HG03521 (cell line): ENCODE results near the gene DNAJB6.

ENCODE experiments used
- ATAC-seq: cut with Tn5 transposase; IDR thresholded peaks from one replicate; pipeline ENCODE4 v1.9.1; 2021; ENCODE audit warnings: mild to moderate bottlenecking, moderate library complexity; ENCODE audit not compliant: unreplicated experiment

Gene DNAJB6

DNA sequence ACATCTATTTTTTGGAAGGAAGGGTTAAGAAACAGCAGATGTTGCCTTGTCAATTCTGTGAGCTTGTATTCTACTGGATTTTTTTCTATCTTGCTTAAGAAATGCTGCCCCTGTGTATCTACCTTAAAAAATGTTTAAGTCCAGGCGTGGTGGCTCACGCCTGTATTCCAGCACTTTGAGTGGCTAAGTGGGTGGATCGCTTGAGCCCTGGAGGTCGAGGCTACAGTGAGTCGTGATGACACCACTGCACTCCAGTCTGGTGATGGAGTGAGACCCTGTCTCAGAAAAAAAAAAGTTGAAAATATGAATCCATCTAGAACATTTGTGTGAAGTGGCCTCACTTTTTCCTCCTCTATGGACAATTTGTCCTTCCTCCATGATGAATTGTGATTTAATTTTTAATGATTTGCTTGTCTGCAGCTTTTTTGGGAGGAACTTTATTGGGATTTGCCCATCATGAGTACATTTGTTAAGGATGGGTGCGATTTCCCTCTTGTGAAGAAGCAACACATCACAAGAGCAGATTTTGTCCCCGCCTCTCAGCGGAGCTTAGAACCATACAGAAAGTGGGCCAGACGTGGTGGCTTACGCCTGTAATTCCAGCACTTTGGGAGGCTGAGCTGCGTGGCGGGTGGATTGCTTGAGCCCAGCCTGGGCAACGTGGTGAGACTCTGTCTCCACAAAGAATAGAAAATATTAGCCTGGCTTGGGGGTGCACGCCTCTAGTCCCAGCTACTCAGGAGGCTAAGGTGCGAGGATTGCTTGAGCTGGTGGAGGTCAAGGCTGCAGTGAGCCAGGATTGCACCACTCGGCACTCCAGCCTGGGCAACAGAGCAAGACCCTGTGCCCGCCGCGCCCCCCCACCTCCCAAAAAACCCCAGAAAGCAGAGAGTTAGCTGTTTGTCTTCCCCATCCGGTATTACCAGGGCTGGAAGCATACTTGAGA, 57.7 kb downstream of the DNAJB6 start:
- no peak for ATAC-seq

DNA sequence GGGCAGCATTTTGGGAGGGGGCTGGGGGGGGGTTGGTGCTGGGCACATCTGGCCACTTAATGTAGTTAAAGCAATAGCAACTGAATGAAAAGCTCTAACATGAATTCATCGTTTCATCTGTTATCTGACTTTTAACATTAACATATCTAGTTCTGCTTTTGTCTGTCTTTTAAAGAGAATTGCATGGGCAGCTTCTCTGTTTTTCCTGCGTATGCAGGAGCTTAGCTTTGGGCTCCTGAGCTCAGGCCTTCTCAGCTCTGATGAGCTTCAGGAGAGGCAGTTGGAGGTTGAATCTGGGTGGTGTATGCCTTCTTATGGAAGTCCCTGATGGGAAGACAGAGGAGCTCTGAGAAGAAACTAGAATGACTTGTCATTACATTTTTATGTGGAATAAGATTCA, 58.4 kb downstream of the DNAJB6 start:
- no peak for ATAC-seq

DNA sequence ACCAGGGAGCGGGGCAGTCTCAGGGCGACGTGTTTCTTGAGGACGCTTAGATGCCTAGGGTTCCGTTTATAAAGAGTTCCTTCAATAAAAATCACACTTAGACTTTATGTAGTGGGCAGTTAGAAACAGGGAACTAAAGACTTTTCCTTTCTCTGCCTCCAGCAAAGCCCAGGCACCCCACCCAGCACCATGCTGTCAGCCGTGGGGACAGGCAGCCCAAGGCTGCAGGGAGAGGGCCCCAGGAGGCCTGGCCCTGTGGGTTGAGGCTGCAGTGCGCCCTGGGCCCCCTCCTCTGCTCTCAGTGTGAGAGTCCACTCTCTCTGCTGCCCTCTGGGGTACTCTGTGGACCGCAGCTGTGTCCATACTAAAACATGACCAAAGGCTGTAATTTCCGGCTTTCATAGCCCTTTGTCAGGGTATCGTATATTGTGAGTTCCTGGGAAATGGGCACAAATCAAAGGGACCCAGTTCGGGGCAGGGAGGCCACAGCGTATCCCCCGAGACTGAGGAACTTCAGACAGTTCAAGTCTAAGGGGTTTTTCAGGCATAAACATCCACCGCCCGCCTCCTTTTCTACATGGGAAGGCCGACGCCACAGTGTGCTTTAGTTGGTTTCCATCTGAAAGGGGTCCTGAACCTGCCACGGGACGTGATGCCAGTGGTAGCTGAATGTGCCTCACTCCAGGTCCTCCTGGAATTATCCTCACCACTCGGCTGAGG, 59.7 kb downstream of the DNAJB6 start:
- no peak for ATAC-seq

DNA sequence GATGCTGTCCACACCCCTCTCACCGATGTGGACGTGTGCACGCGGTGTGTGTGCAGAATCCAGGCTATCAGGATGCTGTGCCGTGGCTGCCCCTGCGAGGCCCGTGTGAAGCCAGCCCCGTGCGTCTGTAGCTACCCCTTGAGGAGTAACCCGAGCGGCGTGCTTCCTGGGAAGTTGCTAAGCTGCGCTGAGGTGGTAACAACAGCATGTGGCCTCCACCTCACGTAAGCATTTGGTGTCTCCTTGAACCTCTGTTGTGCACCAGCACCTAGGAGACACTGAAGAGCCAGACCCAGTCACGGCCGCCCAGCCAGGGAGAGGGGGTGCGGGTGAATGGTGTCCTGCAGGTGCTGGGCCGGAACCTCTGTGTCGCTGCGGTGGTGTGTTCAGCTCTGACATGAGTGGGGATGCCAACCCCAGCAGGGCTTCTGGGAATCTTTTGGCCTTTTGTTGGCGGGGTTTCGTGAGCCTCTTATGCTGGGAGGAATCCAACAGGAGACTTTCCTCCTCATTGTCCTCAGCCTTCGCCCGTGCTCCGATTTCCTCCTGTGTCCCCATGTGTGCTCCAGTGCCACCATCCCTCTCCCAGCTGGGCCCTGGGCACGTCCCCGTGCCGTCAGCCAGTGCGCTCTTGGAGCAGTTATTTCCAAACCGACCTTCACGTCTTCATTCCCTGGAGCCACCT, 60.4 kb downstream of the DNAJB6 start:
- ATAC-seq = no peak

- ATAC-seq = no peak
These were observed 61.2 kb downstream of the DNAJB6 start for GRCh38 chr7:157397731-157398691.

DNA sequence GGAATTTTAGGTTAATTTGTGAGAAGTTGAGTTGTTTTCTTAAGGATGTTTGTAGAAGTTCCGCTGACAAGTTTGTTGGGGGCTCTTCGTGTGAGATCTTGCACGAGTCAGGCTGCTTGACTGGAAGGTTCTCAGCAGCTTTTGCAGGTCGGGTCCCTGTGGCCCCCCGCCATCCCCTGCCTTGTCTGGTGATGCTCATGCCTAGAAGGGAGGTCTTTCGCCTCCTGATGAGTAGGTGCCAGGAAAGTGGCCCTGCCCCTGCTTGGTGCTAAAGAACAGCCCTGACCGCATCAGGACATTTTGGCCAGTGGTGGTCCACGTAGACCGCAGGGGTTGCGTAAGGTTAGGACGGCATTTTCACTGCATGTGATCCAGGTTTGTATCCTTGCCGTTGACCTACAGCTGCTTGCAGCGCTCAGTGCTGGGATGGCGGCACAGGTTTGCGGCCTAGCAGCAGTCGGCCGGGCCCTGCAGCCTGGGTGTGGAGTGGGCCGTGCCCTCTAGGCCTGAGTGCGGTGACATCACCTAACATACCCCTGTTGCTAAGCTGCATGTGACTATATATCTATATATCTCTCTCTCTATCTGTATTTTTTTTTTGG, 62.4 kb downstream of the DNAJB6 start:
- no peak for ATAC-seq

DNA sequence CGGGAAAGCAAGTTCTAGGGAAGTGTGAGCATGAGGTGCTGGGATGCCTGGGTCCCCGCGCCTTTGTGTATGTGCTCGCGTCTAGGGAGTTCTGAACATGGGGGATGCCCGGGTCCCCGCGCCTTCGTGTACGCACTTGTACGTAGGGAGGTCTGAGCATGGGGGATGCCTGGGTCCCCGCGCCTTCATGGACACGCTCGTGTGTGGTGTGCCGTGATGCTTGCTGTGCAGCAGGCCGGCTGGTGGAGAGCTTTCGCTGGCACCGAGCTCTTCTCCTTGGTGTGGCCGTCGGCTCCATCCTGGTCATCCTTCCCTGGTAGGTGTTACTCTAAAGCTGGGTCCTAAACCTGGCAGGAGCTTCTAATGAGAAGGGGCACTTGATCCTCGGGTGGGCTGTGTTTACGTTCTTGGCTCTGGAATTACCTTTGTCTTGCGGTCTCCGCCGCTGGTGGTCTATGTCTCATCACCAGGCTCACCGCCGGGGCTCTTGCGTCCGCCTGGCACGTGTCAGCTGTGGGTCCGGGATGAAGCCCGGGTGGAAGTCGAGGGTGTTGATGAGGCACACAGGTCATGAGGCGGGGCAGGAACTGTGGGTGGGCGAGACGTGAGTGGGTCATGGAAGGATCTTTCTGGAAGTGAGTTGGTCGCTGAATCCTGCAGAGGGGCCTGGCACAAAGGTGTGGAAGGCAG, 63.5 kb downstream of the DNAJB6 start:
- no peak for ATAC-seq

DNA sequence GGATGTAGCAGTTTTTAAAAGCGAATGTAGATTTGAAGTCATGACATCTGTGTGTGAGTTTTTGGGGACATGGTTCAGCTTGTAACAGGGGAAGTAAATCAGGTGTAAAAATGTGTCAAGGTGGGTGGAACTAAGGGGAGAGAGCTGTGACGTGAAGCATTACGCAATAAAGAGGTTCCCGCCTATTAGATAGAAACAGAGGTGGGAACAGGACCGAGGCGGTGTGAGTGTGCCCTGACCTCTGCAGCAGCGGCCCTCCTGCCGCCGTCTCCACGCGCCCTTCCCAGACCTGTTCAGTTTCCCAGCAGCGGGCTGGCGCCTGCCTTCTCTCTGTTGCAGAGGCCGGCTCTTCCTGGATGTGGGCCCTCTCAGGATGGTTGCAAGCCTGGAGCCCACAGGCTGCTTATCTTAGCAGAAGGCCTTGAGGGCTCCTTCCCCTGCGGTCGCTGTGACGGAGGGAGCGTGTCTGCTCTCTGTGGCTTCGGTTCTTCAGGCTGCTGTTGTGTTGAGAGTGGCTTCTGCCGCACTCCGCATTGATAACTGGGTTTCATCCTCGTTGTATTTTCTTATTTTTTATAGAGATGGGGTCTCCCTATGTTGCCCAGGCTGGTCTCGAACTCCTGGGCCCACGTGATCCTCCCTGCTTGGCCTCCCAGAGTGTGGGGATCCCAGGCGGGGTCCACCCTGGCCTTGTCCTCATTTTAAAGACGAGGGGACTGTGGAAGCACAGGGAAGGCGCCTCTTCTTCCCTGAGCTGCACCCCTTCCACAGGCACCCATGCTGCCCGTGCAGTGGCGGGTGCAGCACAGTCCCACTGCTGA, 65.0 kb downstream of the DNAJB6 start:
- no peak for ATAC-seq

DNA sequence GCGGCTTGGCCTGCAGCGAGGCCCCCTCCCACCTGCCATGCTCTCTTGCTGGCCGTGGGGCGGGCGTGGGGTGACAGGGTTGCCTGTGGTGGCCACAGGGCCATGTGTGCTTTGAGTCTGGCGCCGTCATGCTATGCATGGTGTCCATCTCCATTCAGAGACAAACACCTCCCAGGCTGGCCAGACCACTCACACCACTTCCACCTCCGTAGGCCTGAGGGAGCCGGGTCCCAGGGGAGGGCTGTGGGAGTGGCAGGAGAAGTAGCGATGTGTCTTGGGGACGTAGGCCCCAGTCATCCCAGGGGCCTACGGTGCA, 65.5 kb downstream of the DNAJB6 start:
- ATAC-seq = no peak

DNA sequence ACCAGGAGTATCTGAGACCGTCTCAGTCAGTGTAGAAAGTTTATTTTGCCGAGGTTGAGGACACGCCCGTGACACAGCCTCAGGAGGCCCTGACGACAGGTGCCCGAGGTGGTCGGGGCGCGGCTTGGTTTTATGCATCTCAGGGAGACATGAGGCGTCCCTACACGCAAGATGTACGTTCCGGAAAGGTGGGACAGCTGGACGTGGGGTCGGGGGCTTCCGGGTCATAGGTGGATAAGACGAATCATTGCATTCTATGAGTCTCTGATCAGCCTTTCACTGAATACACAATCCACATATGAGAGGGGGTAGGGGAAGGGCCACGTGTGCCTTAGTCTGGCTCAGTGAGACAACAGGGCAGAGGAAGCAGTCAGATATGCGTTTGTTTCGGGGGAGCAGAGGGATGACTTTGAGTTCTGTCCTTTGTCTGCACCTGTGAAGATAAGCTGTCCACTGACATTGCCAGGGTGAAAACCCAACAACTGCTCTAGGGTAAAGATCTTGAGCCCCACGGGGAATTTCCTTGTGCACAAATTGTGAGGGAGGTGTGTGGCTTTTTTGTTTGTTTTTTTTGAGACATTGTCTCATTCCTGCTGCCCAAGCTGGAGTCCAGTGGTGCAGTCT, 66.2 kb downstream of the DNAJB6 start:
- ATAC-seq = no peak

DNA sequence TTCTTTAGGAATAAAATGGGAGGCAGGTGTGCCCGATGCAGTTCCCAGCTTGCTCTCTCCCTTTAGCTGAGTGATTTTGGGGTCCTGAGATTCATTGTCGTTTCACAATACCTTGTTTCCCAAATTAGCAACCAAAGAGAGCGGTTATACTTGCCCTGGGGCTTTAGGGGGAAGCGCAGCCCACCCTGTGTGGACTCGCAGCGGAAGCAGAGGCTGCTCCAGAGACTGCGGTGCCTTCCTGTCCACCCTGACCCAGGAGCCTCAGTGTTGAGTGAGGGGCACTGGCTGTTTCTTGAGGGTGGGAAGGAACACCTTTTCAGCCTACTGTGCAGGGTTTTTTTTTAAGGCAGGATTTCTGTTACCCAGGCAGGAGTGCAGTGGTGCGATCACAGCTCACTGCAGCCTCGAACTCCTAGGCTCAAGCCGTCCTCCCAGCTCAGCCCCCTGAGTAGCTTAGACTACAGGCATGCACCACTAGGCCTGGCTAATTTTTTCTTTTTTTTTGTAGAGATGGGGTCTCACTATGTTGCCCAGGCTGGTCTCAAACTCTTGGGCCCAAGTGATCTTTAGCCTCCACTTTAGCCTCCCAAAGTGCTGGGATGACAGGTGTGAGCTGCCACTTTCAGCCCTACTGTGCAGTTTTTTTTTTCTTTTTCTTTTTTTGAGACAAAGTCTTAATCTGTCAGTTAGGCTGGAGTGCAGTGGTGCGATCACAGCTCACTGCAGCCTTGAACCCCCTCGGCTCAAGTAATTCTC, 67.0 kb downstream of the DNAJB6 start:
- no peak for ATAC-seq

DNA sequence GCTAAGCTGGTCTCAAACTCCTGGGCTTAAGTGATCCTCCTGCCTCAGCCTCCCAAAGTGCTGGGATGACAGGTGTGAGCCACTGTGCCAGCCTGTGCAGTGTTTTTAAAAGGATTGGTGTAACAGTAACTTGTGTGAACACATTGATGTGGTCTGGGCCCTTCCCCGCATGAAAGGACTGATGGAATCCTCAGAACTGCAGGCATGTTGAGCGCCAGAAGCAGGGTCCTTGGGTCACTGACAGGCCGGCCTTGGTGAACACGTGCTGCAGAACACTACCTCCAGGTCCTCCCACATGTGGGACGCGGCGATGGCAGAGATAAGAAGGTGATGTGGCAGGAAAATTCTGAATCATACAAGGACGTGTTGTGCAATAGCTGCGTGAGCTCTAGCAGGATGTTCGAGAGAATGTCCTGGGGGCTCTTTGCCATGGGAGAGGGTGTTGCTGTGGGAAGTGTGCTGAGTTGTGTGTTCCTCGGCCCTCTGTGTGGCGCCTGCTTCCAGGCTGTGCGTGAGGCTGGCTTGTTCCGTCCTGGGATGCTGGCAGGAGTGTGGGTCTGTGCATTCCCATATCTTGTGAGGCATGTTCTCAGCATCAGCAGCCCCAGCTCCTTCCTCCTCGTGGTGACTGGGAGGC, 68.2 kb downstream of the DNAJB6 start:
- ATAC-seq = no peak

DNA sequence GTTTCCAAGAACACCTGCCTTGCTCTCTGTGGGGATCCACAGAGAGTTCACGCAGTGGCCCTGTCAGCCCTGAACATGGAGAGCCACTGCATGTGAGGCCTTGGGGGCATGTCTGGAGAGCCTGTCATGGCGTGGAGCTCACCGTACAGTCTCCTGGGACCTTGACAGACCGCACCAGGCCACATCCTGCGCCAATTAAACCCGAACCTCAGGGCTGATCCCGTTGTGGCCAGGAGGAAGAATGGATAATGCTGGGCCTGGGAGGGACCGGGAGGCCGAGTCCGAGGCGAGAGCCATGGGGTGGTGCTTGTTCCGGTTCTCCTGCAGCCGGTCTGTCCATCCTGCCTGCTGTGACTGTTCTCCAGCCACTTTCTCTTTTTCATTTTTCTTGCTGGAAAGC, 68.7 kb downstream of the DNAJB6 start:
- ATAC-seq = no peak

DNA sequence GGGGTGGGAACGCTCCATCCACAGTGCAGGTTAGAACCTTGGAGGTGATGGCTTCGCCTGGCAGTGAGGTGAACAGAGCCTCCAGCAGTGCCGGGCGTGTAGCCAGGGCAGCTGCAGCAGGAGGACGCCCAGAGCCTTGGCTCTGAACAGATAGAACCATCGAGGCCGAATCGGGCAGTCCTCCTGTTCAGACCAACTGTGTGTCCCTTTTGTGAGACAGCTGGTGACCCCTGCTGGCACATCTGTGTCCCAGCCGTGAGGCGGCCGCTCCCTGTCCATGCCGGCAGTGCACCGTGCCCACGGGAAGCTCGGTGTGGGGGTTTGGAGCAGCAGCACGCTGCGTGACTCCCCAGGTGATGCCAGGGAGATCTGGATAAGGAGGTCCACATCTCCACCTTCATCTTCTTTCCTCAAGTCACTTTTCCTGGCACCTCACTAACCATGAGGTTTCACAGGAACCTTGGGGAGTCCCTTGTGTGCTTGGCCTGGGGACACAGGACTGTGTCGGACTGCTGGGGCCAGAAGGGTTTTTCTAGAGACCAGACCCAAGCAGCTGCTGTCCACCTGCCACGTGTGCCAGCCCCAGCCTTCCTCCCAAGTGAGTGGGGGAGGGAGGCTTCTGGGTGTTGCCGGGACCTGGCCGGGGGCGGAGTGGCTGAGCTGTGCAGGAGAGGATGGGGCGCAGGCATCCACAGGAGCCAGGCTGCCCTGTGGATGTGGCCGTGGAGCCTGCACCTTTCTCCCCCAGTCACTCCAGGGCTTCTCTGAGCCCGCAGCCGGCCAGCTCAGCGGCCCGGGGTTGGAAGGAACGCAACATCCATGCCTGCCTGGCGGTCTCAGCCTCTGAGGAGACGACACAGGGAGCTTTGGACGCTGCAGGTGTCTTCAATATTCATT, 69.4 kb downstream of the DNAJB6 start:
- no peak for ATAC-seq

DNA sequence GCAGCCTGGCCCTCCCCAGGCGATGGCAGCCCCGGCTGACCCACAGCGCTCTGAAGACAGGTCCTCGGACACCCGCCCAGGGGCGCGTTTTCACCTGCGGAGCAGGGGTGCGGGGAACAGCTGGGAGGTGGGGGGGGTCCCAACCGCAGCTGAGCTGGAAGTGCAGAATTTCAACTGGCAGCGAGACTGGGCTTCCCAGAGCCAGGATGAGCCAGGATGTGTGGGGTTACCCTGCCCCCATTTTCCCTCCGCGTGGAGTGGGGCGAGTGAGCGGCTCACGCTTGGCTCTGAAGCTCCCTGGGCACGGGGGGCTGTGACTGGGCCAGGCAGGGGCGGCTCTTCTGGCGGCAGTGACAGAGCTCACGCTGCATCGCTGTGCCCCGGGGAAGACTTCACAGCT, 70.2 kb downstream of the DNAJB6 start:
- no peak for ATAC-seq
